ENCODE measurements around the gene ELFN2. TPM values are rescaled to one million over a fixed set of nuclear protein-coding genes. Genes with fewer than 3 reads are reported as not detected.
A peak's percentile ranks its signal among the peaks of the same experiment; 100 is the strongest.

The ELFN2 gene, protein sequence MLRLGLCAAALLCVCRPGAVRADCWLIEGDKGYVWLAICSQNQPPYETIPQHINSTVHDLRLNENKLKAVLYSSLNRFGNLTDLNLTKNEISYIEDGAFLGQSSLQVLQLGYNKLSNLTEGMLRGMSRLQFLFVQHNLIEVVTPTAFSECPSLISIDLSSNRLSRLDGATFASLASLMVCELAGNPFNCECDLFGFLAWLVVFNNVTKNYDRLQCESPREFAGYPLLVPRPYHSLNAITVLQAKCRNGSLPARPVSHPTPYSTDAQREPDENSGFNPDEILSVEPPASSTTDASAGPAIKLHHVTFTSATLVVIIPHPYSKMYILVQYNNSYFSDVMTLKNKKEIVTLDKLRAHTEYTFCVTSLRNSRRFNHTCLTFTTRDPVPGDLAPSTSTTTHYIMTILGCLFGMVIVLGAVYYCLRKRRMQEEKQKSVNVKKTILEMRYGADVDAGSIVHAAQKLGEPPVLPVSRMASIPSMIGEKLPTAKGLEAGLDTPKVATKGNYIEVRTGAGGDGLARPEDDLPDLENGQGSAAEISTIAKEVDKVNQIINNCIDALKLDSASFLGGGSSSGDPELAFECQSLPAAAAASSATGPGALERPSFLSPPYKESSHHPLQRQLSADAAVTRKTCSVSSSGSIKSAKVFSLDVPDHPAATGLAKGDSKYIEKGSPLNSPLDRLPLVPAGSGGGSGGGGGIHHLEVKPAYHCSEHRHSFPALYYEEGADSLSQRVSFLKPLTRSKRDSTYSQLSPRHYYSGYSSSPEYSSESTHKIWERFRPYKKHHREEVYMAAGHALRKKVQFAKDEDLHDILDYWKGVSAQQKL
- total RNA-seq (1 to 10 TPM; 4.2 to 4.9 TPM), polyA plus RNA-seq (ENCODE audit: insufficient read length in 6 of 6) (1 to 10 TPM in 4 of 6 donors, under 1 TPM in 2; 0.70 to 2.5 (median 1.2) TPM)
- long read RNA-seq, donor 1 = 0 reads
- long read RNA-seq, donor 2 = 0 reads
- long read RNA-seq, donor 3 = 0 reads
- long read RNA-seq, donor 4 = 0 reads
- long read RNA-seq, donor 5 = 0 reads
- long read RNA-seq, donor 6 = 0 reads
- long read RNA-seq, donor 7 = 0 reads
- long read RNA-seq, donor 8, partial matches to known transcripts = 0 of 1 reads
- long read RNA-seq, donor 8, other reads (novel, unspliced or antisense) = 0 of 1 reads
- long read RNA-seq, donor 9 = 0 reads
- long read RNA-seq, donor 10 = 0 reads
- long read RNA-seq, donor 11, full-length matches to known transcripts = 10 of 17 reads
- long read RNA-seq, donor 11, partial matches to known transcripts = 7 of 17 reads
- long read RNA-seq, donor 11, other reads (novel, unspliced or antisense) = 0 of 17 reads
- long read RNA-seq, donor 12, partial matches to known transcripts = 203 of 203 reads
- long read RNA-seq, donor 12, other reads (novel, unspliced or antisense) = 0 of 203 reads

DNA sequence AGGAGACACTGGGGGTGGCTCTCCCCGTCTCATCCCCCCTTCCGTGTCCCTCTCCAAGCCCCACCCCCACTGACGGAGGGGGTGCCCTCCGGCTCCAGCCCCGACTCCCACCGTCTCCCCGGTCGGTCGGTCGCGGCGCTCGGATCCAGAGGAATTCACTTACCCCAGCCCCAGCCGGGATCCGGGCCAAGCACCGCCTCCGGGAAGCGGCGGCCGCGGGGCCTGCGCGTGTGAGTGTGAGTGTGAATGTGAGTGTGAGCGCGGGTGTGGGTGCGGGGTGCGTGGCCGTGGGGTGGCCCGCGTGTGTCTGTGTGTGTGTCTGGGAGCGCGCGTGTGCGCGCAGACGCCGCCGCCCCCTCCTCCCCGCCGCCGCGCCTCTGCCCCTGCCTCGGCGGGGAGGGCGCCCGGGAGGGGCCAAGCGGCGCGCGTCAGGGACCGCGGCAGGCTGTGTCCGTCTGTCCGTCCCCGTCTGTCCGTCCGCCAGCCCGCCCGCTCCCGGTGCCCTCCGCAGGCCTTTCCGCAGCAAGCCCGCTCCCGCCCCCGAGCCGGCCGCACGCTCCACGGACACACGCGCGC, at the start of gene ELFN2:
Gene ELFN2, minus strand, starts transcription at position 345 of the 576 bp plus-strand sequence. CDS start 51,945 bp downstream, outside the sequence.
- TF ChIP-seq, protein P1, sequence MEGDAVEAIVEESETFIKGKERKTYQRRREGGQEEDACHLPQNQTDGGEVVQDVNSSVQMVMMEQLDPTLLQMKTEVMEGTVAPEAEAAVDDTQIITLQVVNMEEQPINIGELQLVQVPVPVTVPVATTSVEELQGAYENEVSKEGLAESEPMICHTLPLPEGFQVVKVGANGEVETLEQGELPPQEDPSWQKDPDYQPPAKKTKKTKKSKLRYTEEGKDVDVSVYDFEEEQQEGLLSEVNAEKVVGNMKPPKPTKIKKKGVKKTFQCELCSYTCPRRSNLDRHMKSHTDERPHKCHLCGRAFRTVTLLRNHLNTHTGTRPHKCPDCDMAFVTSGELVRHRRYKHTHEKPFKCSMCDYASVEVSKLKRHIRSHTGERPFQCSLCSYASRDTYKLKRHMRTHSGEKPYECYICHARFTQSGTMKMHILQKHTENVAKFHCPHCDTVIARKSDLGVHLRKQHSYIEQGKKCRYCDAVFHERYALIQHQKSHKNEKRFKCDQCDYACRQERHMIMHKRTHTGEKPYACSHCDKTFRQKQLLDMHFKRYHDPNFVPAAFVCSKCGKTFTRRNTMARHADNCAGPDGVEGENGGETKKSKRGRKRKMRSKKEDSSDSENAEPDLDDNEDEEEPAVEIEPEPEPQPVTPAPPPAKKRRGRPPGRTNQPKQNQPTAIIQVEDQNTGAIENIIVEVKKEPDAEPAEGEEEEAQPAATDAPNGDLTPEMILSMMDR (IDR thresholded peaks at IDR 0.05) = no peak
- ATAC-seq = peak; percentile 32
- intact Hi-C loops (cut with DNase I) = loop anchor here in 1 of 2 donors (10.0 kb wide), 1 partner anchor 112 kb away; no protein-coding TSS in a partner anchor
- peaks cover 13 to 88% of the 10 kb centered on the region in 2 donors for H3K27me3 ChIP-seq
- no peak within 1 kb of the TSS for H3K27ac ChIP-seq
- DNase-seq = peak in 3 of 4 donors; percentile 42 to 79 (median 63)
- H3K9me3 ChIP-seq = no peaks in the 10 kb centered on the region
- H3K4me3 ChIP-seq = peak within 1 kb of the TSS; percentile 35 to 37
- H3K36me3 ChIP-seq = no peaks in the 10 kb centered on the region
- H3K4me1 ChIP-seq = peaks cover 0 to 19% of the 10 kb centered on the region in 2 donors

DNA sequence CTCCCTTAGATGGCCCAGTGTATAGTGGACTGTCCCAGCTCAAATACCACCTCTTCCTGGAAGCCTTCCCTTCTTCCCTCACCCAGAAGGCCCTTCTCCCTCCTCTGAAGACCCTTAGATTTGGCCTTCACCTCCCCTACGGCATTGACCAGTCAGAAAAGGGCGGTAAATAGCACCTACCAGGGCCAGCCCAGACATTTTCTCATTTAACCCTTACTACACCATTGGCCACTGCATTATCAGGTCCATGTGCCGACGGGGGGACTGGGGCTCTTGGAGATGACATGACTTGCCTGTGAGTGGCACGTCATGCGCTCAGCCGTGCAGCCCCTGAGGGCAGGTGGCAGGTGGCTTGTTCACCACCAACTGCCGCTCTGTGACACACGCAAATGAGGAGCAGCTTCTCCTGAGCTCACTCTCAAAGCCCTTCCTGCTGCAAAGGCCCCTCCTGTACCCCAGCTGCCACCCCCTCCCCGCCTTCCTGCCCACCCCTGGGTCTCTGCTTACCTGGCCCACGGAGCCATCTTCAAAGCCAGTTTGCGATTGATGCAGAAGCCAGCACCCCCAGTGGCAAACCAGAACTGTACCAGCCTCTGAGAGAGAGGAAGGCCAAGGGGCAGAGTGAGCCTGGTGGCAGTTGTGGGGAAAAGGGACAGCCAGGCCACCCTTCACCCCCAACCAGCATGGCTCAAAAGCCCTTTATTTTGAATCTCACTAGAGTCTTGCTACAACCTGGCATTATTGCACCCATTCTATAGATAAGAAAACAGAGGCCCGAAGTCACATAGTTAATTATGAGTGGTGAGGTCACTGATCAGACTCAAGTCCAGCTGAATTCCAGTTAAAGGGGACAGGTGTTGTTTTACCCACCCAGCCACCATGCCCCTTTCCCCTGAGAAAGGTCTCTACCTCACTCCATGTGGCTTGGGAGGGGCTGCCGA, 49.4 kb upstream of the ELFN2 start:
- peaks cover 0 to 5% of the 10 kb centered on the region in 2 donors for H3K27me3 ChIP-seq
- no peak overlapping the region for H3K27ac ChIP-seq
- H3K9me3 ChIP-seq = no peaks in the 10 kb centered on the region
- no peak overlapping the region for H3K4me3 ChIP-seq
- peaks cover 0 to 68% of the 10 kb centered on the region in 2 donors for H3K36me3 ChIP-seq
- DNase-seq (no peak), ATAC-seq (no peak)
- intact Hi-C loops (cut with DNase I) = no loop called here
- TF ChIP-seq, protein P1 (IDR thresholded peaks at IDR 0.05) = no peak
- peaks cover 0 to 2% of the 10 kb centered on the region in 2 donors for H3K4me1 ChIP-seq

DNA sequence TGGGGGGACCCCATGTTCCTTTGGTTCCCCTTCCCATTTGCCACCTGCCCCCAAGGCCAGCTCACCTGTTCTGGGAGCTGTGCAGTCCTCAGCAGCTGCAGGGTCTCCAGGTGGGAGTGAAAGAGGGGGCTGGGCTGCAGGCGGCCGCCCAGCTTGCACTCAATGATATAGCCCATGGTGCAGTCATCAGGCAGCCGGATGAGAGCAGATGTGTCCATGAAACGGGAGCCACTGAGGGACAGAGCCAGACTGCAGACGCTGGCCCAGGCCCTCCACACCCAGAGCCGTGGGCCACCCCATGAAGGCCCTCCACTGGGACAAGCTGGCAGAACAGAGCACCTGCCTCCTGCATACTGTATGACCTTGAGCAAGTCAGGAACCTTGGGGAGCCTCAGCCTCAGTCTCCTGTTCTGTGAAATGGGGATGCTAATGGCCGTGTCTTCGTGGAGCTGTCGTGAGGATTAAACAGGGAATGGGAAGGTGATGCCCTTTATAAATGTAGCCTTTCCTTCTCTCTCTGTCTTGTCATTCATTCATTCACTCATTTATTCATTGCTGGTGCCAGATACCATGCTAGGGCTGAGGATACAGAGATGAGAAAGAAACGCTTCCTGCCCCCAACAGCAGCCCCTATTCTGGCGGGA, 47.3 kb upstream of the ELFN2 start:
- Histone ChIP-seq H3K9me3 (no peaks in the 10 kb centered on the region), H3K27ac (no peak overlapping the region), H3K27me3 (peaks cover 0 to 5% of the 10 kb centered on the region in 2 donors), H3K36me3 (peaks cover 0 to 78% of the 10 kb centered on the region in 2 donors), H3K4me1 (no peaks in the 10 kb centered on the region), H3K4me3 (no peak overlapping the region)
- peak in 1 of 4 donors; percentile 31 for DNase-seq
- intact Hi-C loops (cut with DNase I) = no loop called here
- TF ChIP-seq, protein P1 (IDR thresholded peaks at IDR 0.05) = no peak
- no peak for ATAC-seq

All from left lung (tissue), 14 donors.